Kidney (tissue), 14 donors: ENCODE measurements around the gene AUTS2. TPM values are rescaled to one million over a fixed set of nuclear protein-coding genes. Genes with fewer than 3 reads are reported as not detected.

ENCODE experiments used
- DNase-seq, 5 donors: peaks; one replicate each; pipeline ENCODE4 v3.0.0-alpha.2; 2013 to 2020
- FAIRE-seq: peaks from 2 replicates; lab custom pipeline; 2012; peaks lifted over from hg19 to GRCh38; lab: Jason Lieb, UNC
- H3K27ac ChIP-seq, 2 donors: one replicate each; pipeline ENCODE4 v1.7.0; 2013; ENCODE audit warnings: low read depth in 2 of 2, low read length in 2 of 2, inconsistent platforms in 1 of 2
- H3K27me3 ChIP-seq: one replicate; pipeline ENCODE4 v1.7.1; 2013; ENCODE audit warnings: low read length, inconsistent platforms; ENCODE audit not compliant: control insufficient read depth, insufficient read depth
- H3K36me3 ChIP-seq, 3 donors: one replicate each; pipeline versions ENCODE4 v1.7.0 to v1.7.1; 2013; ENCODE audit warnings: low read length in 3 of 3, control low read depth in 1 of 3, inconsistent platforms in 1 of 3; ENCODE audit not compliant: insufficient read depth in 3 of 3, control insufficient read depth in 2 of 3
- H3K4me1 ChIP-seq, 3 donors: one replicate each; pipeline versions ENCODE4 v1.7.0 to v1.7.1; 2013; ENCODE audit warnings: low read length in 3 of 3, inconsistent platforms in 1 of 3, low read depth in 1 of 3; ENCODE audit not compliant: control insufficient read depth in 2 of 3, insufficient read depth in 2 of 3
- H3K4me3 ChIP-seq, 3 donors: one replicate each; pipeline versions ENCODE4 v1.7.0 to v1.8.1; 2013; ENCODE audit warnings: low read length in 3 of 3, control low read depth in 1 of 3, inconsistent platforms in 1 of 3
- H3K9ac ChIP-seq, 3 donors: one replicate each; pipeline versions ENCODE4 v1.7.0 to v1.7.1; 2013; ENCODE audit warnings: low read length in 3 of 3, control low read depth in 1 of 3, inconsistent platforms in 1 of 3
- H3K9me3 ChIP-seq, 3 donors: one replicate each; pipeline versions ENCODE4 v1.7.0 to v1.7.1; 2013; ENCODE audit warnings: low read length in 3 of 3, control low read depth in 1 of 3, inconsistent platforms in 1 of 3; ENCODE audit not compliant: control insufficient read depth in 2 of 3, insufficient read depth in 1 of 3
- intact Hi-C: fragments of 100-400 bp; cut with DNase I; formaldehyde crosslinking; loops from one replicate; pipeline ENCODE4 v1.11.1; 2022
- polyA plus RNA-seq: library from polyadenylated mRNA; stranded (reverse); fragments of 350-450 nt; fragmentation: Illumina TruSeq; extraction: RNeasy Lipid Tissue Mini Kit (QIAGEN cat#74804); gene quantifications from one replicate; pipeline ENCODE4 v1.2.3, GENCODE V29; 2014; ENCODE audit warnings: low read depth, low replicate concordance; ENCODE audit not compliant: insufficient read depth
- total RNA-seq: library from RNA; stranded (reverse); fragmentation: NEBNext Ultra II Directional; extraction: Animal tissue kit (Norgen Biotek cat#: 25700); gene quantifications from one replicate; pipeline ENCODE4 v1.2.1, GENCODE V29; 2021
- TF ChIP-seq, protein P1 (sequence below): IDR thresholded peaks from 3 replicates; pipeline ENCODE4 v1.5.1; 2012; ENCODE audit warnings: mild to moderate bottlenecking, moderate library complexity, borderline replicate concordance; ENCODE audit not compliant: insufficient read depth; ENCODE audit errors: extremely low read depth
- donor health status: control.
- donor health status: control.
- donor health status: control.
- donor health status: control.
- donor health status: control.
- donor health status: DM: yes; HTN: yes; CAD: no.
- donor health status: Normal renal cell carcinoma (clear cell type).

AUTS2 gene
- total and polyA plus RNA-seq, 2 donors from 2014 or later: 5.2 to 33.8 TPM

DNA sequence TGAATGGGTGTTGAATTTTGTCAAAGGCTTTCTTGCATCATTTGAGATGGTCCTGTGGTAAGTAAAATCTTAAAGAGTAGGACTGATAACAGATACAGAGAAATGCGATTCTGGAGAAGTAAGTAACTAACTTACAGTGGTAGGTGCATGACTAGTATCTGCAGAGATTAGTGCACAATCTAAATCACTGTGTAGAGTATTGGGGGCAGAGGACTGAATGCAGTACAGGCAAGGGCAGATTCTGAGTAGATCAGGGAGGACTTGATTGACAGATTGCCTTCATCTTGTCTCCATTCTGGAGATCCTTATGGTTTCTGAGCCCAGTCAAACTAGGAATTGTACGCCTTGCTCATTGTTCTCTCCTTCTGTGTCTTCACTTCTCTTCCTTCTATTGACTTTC, 736.0 kb downstream of the AUTS2 start:
- Histone ChIP-seq H3K27me3 (no peaks in the 10 kb centered on the region), H3K27ac (no peak overlapping the region), H3K4me3 (no peak overlapping the region), H3K4me1 (no peaks in the 10 kb centered on the region), H3K9ac (no peak overlapping the region), H3K9me3 (no peaks in the 10 kb centered on the region), H3K36me3 (no peaks in the 10 kb centered on the region)
- no peak for DNase-seq
- no peak for FAIRE-seq
- intact Hi-C loops: no loop called here
- TF ChIP-seq, protein P1, sequence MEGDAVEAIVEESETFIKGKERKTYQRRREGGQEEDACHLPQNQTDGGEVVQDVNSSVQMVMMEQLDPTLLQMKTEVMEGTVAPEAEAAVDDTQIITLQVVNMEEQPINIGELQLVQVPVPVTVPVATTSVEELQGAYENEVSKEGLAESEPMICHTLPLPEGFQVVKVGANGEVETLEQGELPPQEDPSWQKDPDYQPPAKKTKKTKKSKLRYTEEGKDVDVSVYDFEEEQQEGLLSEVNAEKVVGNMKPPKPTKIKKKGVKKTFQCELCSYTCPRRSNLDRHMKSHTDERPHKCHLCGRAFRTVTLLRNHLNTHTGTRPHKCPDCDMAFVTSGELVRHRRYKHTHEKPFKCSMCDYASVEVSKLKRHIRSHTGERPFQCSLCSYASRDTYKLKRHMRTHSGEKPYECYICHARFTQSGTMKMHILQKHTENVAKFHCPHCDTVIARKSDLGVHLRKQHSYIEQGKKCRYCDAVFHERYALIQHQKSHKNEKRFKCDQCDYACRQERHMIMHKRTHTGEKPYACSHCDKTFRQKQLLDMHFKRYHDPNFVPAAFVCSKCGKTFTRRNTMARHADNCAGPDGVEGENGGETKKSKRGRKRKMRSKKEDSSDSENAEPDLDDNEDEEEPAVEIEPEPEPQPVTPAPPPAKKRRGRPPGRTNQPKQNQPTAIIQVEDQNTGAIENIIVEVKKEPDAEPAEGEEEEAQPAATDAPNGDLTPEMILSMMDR: no peak

DNA sequence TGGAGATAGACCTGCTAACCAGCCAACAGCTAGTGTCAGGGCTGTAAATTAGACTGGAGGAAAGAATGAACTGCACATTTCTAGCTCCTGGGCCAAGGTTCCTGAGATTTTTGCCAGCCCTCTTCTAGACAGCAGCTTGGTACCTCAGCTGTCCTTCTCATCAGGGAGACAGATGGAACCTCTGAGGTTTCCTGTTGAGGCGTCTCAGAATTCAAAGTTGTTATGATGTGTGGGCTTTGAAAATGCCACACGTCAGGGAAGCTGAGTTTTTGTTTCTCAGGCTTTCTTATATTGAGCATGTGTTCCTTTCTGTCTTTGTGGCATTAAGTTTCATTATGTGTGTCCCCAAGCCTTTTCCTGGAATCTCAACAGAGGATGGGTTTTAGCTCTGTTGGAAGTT, 736.6 kb downstream of the AUTS2 start:
- DNase-seq (no peak), FAIRE-seq (no peak)
- Histone ChIP-seq H3K4me3 (no peak overlapping the region), H3K36me3 (no peaks in the 10 kb centered on the region), H3K4me1 (no peaks in the 10 kb centered on the region), H3K27me3 (no peaks in the 10 kb centered on the region), H3K9me3 (no peaks in the 10 kb centered on the region), H3K27ac (no peak overlapping the region), H3K9ac (no peak overlapping the region)
- intact Hi-C loops: no loop called here
- TF ChIP-seq, protein P1: no peak

DNA sequence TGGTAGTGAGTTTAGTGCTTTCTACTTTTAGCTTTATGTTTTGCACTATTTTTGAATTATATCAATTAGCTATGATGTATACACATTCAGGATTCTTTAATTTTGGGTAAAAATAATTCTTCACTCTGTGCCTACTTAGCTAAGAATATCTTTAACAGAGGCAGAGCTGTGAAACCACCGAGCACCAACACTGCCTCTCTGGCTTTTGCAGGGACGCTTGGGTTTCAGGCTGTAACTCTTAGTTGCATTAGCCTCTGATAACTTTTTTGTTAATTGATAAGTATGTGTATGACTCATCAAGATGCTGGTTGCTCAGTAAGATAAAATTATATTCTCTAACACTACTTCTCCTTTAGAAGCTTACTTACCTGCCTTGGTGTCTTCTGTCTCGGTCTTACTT, 738.3 kb downstream of the AUTS2 start:
- FAIRE-seq: no peak

More for the DNA sequence above, 738.3 kb downstream of the AUTS2 start:
- Histone ChIP-seq H3K9me3 (no peaks in the 10 kb centered on the region), H3K27me3 (no peaks in the 10 kb centered on the region), H3K4me1 (no peaks in the 10 kb centered on the region), H3K9ac (no peak overlapping the region), H3K27ac (no peak overlapping the region), H3K4me3 (no peak overlapping the region), H3K36me3 (no peaks in the 10 kb centered on the region)
- TF ChIP-seq, protein P1: no peak
- DNase-seq: no peak
- intact Hi-C loops: no loop called here
